ENCODE measurements around the gene MALT1. TPM values are rescaled to one million over a fixed set of nuclear protein-coding genes. Genes with fewer than 3 reads are reported as not detected.

Gene MALT1
- total and polyA plus RNA-seq, 7 donors: 3.2 to 11.2 (median 8.8) TPM

GRCh38 chr18:58666176-58666575, 5.1 kb upstream of the MALT1 start:
- TF ChIP-seq, protein P1, sequence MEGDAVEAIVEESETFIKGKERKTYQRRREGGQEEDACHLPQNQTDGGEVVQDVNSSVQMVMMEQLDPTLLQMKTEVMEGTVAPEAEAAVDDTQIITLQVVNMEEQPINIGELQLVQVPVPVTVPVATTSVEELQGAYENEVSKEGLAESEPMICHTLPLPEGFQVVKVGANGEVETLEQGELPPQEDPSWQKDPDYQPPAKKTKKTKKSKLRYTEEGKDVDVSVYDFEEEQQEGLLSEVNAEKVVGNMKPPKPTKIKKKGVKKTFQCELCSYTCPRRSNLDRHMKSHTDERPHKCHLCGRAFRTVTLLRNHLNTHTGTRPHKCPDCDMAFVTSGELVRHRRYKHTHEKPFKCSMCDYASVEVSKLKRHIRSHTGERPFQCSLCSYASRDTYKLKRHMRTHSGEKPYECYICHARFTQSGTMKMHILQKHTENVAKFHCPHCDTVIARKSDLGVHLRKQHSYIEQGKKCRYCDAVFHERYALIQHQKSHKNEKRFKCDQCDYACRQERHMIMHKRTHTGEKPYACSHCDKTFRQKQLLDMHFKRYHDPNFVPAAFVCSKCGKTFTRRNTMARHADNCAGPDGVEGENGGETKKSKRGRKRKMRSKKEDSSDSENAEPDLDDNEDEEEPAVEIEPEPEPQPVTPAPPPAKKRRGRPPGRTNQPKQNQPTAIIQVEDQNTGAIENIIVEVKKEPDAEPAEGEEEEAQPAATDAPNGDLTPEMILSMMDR (IDR thresholded peaks at IDR 0.05): no peak
- no peak overlapping the region for H3K4me3 ChIP-seq
- H3K36me3 ChIP-seq (ENCODE audit: insufficient read depth in 1 of 2, low read depth in 1 of 2): no peaks in the 10 kb centered on the region
- no peaks in the 10 kb centered on the region for H3K27me3 ChIP-seq (ENCODE audit: insufficient read depth in 3 of 3, low read length in 2 of 3)
- DNase-seq (no peak), ATAC-seq (no peak)
- H3K27ac ChIP-seq: no peak overlapping the region
- intact Hi-C loops (cut with DNase I): loop anchor here in 1 of 2 donors (10.0 kb wide), 1 partner anchor 131 kb away; no protein-coding TSS in a partner anchor
- no peaks in the 10 kb centered on the region for H3K9me3 ChIP-seq
- peaks cover 11% of the 10 kb centered on the region for H3K4me1 ChIP-seq
- 83 to 86% (median 85%) methylated on average over 1 to 2 of the region's 3 CpGs for WGBS, 3 donors

GRCh38 chr18:58668211-58668610, 3.1 kb upstream of the MALT1 start:
- Histone ChIP-seq H3K9me3 (no peaks in the 10 kb centered on the region), H3K36me3 (ENCODE audit: insufficient read depth in 1 of 2, low read depth in 1 of 2) (no peaks in the 10 kb centered on the region), H3K27me3 (ENCODE audit: insufficient read depth in 3 of 3, low read length in 2 of 3) (no peaks in the 10 kb centered on the region), H3K27ac (no peak overlapping the region), H3K4me3 (no peak overlapping the region), H3K4me1 (peaks cover 21% of the 10 kb centered on the region)
- intact Hi-C loops (cut with DNase I): loop anchor here in 1 of 2 donors (10.0 kb wide), 1 partner anchor 133 kb away; no protein-coding TSS in a partner anchor
- TF ChIP-seq, protein P1 (IDR thresholded peaks at IDR 0.05): no peak
- DNase-seq (no peak), ATAC-seq (no peak)
- WGBS, 3 donors: 82 to 91% (median 91%) methylated on average over 2 of the region's 2 CpGs

- Histone ChIP-seq H3K4me3 (no peak overlapping the region), H3K27ac (no peak overlapping the region), H3K4me1 (peaks cover 22% of the 10 kb centered on the region), H3K9me3 (no peaks in the 10 kb centered on the region), H3K27me3 (ENCODE audit: insufficient read depth in 3 of 3, low read length in 2 of 3) (no peaks in the 10 kb centered on the region), H3K36me3 (ENCODE audit: insufficient read depth in 1 of 2, low read depth in 1 of 2) (no peaks in the 10 kb centered on the region)
- DNase-seq (no peak), ATAC-seq (no peak)
- TF ChIP-seq, protein P1 (IDR thresholded peaks at IDR 0.05): no peak
- intact Hi-C loops (cut with DNase I): loop anchor here in 1 of 2 donors (10.0 kb wide), 1 partner anchor 134 kb away; no protein-coding TSS in a partner anchor
- 68 to 69% (median 68%) methylated on average over 3 of the region's 3 CpGs for WGBS, 3 donors
Measured at GRCh38 chr18:58668897-58669296, 2.4 kb upstream of the MALT1 start.

- Histone ChIP-seq H3K36me3 (ENCODE audit: insufficient read depth in 1 of 2, low read depth in 1 of 2) (no peaks in the 10 kb centered on the region), H3K9me3 (no peaks in the 10 kb centered on the region), H3K4me1 (peaks cover 22% of the 10 kb centered on the region), H3K4me3 (no peak overlapping the region), H3K27me3 (ENCODE audit: insufficient read depth in 3 of 3, low read length in 2 of 3) (no peaks in the 10 kb centered on the region), H3K27ac (peak overlapping the region; percentile 97)
- 48 to 66% (median 53%) methylated on average over 11 of the region's 11 CpGs for WGBS, 3 donors
- intact Hi-C loops (cut with DNase I): loop anchor here (5.0 to 10.0 kb wide), 5 partner anchors 38 to 135 kb away; no protein-coding TSS in a partner anchor
- DNase-seq (no peak), ATAC-seq (no peak)
- TF ChIP-seq, protein P1 (IDR thresholded peaks at IDR 0.05): no peak
Measured at GRCh38 chr18:58669731-58670378, 1.4 kb upstream of the MALT1 start.
